Measurements from ENCODE around the gene RASL10A.
A peak's percentile ranks its signal among the peaks of the same experiment; 100 is the strongest.

RASL10A gene

DNA sequence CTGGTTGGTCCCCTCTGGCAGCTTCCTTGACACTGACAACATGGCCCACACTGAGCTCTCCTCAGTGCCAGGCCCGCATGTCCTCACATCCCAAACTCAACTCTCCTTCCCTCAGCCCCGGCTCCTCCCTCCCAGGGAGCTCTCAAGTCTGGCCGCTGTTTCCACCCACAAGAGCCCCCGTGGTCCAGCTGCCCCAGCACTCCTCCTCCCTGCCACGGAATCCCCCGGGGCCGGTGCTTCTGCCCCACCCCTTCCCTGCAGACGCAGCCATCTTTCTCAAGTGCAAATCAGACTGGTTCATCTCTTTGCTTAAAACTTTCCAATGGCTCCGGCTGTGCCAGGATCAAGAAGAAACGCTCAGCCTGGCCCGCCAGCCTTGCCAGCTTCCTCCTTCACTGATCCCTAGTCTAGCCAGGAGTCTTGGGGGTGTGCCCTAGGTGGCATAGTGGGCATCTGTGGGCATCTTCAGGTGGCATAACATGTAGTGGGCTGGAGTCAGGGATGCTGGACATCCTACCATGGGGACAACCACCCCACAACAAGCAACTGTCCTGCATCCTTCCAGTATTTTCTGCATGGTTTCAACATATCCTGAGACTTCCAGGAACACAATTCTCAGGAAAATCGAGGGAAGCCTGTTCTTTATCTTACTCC, 22.3 kb upstream of the RASL10A start:
- DNase-seq = no peak

DNA sequence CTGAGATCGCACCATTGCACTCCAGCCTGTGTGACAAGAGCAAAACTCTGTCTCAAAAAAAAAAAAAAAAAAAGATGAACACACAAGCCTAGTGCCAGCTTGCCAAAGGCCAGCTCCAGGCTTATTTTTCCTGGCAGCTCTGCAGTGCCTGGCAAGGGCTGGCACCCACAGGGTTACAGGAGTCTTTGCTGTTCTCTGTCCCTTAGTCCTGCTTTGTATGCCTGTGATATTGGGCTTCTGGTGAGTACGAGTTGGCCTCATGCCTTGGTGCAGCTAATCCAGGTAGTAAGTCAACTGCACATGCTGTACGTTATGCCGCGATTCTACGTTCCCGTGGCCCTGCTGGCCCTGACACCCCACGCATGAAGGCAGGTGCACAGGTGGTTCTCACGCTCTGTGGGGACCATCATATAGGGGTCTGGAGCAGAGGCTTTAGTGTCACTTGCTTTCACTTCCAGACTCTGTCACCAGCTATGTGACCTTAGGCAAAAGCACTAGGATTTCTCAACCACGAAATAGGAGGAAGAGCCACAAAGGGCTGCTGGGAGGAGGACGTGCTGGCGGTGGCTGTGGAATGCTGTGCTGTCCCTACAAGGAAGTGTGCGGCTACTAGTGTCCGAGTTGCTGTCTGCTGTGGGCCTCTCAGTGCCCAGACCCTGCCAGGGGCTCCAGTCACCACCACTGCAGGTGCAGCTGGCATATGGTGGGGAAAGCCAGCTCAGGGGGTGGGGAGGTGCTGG, 21.4 kb upstream of the RASL10A start:
- no peak for DNase-seq

DNA sequence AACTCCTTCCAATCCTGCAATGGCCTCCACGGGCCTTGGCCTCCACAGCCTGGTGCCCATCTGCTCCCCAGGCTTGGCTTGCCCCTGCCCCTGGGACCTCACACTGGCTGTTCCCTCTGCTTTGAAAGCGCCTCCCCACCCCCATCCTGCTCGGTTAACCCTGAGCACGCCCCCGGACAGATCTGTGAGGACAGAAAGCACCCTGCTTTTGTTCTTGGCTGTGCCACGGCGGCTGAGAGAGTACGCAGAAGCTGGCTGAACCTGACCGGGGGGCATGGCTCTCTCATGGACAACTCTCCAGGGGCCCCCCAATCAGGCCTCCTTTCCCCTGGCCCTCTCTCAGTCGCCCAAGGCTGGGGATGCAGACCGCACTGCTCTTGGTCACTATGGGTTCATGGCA, 20.2 kb upstream of the RASL10A start:
- no peak for DNase-seq

DNA sequence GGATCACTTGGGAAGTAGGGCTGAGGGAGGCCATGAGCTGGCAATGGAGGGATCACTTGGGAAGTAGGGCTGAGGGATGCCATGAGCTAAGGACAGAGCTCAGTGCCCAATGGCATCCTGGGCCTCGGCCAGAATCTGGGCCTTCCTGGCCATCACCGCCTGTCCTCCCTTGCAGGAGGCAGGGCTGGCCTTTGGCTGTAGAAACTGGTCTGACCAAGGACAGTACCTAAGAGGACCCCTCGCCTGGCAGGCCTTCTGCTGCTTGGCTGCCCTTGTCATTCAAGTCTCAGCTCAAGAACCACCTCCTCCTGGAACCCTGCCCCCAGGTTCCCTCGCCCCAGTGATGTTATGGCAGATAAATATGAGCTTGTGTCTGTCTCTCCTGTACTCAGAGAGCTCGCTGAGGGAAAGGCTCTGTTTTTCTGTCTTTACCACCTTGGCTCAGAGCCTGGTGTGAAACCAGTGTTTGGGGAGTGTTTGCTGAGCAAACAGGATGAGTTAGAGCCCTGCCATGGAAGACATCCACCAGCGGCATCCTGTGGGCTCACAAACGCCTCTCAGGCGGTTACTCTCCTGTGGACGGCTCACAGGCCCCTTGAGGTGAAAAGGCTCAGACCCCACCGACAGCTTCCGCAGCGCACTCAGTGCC, 19.3 kb upstream of the RASL10A start:
- no peak for DNase-seq

DNA sequence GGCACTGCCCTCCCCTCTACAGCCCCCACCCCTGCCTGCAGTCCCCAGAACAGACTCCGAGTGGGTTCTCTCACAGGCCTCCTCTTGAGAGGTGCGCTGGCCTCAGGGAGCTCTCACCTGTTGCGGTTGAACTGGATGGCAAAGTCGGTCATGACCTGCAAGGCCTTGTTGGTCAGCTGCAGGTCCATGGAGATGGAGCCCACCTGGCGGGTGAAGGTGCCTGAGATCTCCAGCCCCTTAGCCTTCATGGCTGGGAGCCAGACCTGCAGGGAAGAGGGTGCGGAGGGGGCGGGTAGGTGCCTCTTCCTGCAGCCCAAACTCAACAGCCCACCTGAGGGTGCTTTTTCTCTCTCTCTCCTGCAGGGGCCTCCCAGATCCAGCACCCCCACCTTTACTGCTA, 18.7 kb upstream of the RASL10A start:
- no peak for DNase-seq

DNA sequence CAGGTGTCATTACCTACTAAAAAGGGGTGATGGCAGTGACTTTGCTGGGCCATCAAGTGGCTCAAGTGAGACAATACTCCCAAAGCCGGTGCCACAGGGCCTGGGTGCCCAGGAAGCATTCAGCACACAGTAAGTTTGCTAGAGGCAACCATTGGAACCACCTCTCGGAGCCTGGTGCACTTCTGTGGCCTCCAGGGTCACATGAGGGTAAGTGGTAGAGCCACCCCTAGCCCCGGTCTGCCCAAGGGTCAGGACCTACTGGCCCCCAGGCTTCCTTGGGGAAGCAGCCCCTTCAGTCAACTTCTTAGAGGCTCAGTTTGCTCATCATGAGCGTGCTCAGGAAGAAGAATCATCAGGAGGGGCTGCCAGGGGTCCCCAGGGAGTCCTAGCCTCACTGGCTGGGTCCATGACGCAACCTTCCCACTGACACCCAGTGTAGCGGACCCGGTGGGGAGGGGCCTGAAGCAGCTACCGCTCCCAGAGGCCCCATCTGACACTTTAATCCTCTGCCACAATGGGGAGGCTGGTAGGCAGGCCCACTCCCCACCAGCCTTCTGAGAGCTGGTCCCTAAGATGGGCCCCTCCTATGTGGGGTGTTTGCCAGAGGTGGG, 17.5 kb upstream of the RASL10A start:
- no peak for DNase-seq

DNA sequence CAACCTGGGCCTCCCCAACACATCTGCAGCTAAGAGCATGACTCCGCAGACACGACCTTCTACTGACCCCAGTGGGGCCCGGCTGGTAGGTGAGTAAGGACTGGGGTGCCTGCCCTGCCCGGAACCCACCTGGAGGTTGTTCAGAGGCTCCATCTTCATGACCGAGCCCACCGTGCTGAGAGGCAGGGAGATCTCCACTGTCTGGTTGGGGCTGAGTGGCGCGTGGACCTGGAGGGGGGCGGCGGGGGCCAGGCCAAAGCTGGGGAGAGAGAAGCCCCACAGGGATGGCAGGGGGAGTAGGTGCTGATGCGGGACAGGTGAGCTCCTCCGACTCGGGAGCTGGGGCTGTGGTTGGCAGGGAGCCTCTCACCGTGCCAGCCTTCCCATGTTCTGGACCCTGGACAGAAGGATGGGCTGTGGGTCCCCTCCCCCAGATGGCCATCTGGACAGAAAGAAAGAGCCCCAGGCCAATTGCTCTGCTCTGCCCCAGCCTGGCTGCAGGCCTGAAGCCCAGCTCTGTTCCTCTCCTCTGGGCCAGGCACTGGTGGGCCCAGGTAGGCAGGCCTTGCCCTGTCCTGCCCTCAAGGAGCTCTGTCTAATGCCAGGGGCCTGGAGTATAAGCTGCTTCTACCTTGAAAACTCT, 16.3 kb upstream of the RASL10A start:
- DNase-seq = no peak

DNA sequence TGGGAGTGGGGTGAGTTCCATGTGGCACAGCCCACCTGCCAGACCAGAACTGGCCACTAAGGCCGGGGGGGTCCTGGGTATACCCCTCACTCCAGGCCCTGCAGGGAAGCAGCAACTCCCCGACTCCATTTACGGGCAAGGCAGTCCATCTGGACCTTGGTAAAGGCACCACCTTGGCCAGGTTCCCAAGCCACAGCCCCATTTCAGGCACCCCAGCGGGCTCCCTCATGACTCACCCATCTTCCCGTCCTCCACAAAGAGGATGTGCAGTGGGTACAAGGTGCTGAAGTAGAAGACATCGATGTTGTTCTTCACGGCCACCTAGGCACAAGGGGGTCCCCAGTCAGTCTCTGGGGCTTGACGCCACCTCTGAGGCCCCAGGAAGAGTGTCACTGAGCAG, 15.7 kb upstream of the RASL10A start:
- peak; percentile 72 for DNase-seq

DNA sequence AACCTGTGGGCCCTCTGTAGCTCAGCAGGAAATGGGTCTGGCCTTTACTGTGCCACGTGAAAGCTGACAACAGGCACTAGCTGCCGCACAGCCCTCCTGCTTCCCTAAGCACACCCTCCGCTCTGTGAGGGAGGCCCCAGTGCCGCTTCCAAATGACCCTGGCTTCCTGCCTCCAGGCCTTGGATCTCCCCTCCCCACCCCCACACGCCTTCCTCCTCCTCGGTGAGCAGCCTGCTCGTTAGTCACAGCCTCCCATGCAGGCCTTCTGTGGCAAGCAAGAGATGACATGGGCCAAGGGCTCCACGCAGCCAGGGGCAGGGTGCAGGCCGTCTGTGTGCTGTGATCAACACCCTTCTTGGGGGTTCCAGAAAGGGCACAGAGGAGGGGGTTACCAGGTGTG, 15.3 kb upstream of the RASL10A start:
- peak; percentile 91 for DNase-seq

DNA sequence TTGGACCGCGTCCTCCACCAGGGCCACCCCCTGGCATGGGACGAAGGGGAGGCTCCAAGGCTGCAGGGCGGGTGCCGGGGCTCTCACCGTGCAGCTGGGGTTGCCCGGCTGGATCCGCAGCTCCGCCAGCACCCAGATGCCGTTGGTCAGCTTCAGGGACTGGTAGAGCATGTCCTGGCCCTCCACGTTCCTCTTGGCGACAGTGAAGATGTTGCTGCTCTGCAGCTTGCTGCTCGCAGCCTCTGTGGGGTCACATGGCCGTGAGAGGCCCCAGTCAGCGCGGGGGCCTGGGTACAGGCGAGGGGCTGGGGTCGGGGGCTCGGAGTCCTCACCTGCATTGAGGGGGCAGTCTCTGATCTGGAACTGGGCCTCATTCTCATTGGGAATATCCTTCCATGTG, 14.8 kb upstream of the RASL10A start:
- no peak for DNase-seq

DNA sequence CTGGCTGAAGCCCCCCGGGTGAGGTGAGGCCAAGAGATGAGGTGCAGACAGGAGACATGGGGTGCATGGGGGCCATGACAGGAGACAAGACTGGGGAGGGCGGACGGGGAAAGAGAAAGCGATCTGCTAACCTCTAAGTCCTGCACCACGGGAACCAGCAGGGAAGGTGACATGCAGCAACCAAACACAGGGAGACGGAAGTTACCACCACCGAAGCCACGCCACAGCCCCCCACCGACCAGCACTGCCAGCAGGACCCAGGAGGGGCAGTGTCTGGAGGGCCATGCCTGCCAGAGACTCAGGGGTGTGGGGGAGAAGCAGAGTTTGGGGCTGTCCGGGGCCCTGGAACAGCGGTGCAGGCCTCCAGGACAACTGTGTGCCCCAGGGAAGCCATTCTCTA, 14.1 kb upstream of the RASL10A start:
- DNase-seq = no peak

DNA sequence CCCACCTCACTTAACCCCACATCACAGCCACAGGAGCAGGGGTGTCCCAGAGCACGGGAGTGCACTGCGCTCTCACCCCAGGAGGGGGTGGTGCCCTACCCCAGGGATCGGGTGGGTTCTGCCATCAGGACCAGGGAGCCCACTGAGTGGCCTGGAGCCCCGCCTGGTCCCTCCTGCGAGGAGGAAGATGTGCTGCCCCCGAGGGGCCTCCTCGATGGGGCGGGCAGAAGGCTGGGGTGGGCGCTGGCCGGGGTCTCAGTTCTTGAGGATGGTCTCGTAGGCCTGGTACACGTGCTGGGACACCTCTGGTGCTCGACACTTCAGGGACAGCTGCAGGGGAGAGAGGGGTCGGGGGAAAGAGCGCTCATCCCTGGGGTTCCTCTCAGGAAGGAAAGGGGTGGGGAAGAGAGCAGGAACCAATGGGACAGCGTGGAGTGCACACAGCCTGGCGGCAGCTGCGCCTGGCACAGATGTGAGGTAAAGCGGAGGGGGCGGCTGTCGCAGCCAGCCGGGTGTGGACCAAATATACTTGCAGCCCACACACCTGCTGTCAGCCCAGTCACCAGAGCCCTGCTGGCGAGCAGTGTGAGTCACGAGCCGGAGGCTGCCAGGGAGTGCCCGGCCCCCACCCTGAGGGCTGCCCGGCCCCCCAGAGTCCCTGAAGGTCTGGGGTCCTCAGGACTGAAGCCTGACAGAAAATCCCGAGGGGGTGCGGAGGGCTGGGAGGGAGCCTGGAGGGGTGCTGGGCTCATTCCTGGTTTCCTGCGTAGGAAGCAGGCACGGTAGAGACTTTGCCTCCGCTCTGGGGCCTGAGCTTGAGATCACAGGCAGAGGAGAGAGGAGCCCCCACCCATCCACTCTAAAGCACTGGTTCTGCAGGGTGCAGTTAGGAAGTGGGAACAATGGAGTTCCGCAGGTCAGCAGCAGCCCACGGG, 13.3 kb upstream of the RASL10A start:
- DNase-seq = no peak

DNA sequence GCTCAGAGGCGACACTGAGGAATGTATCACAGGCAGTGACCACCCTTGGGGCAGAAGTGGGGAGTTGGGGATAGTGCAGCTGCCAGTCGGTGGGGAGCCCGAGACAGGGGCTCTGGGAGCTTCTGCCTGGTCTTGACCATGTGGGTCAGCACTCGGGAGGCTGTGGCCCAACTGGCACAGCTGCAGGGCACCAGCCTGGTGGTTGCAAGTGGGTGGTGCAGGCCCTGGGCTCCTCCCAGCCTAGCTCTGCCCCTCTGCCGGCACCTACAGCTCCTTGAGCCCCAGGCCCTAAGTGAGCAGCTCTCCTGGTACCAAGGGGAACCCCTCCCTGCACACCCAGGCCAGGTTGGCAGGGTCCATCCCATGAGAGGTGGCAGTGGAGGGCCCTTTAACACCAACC, 12.6 kb upstream of the RASL10A start:
- DNase-seq = no peak

DNA sequence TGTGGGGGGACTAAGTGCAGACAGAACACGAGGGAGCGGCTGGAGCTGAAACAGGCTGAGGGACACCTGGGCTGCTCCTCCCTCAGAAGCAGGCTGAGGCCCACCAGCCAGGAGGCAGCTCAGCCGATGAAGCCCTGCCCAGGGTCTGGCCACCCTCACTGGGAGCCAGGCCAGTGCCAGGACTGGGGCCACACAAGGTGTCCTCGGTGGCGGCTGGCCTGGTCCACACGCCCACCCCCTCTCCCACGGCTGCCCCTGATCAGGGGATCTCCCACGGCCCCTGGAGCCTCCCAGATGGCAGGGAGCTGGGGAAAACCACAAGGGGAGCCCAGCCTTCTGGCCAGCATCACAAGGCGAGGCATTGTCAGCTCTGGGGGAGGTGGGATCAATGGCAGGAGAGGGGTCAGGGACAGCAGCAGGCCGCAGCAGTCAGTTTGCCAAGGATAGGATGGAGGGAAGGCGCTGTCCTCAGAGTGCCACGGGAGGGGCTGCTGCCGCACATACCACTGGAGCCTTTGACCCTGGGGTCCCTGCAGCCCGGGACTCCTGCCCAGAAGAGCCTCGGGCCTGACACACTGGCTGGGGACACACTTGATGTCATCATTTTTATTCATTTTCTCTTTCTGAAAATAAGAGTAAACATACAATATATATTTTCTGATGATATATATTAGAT, 11.7 kb upstream of the RASL10A start:
- DNase-seq = no peak

DNA sequence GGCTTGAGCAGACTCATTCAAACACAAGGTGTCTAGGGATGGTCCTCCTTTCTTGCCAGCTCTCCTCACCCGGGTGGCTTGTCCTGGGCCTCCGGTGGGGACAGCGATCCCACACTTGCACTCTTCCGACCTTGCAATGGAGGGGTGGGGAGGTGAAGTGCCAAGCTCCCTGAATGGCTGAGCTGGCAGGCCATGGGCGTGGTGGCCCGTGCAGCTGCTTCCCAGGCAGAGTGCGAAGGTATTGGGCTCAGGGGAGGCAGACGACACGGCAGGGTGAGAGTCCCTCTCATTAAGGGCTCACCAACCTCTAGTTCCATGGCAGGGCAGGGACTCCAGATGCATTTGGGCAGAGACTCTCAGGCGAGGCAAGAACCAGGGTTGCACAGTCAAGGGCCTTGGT, 11.0 kb upstream of the RASL10A start:
- no peak for DNase-seq

DNA sequence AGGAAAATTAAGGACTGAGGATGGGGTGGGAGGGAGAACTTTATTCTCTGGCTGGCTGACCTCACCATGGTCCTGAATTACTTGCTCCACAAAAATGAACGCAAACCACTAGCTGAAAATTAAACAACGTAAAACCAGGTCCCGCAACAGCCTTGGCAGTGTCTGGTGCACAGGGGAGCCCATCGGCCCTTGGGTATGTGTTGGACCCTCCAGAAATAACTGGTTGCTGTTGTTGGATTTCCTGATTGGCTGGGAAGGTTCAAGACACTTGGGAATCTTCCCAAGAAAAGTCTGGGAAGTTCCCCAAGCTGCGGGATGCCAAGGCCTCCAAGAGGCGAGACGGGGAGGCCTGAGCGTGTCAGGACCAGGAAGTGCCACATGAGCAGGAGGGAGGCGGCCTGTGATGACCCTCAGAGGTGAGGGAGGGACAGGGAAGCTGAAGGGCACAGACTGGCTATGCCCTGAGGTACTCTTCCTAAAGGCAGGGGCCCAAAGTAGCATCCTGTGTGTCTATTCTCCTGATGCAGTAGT, 10.4 kb upstream of the RASL10A start:
- no peak for DNase-seq

DNA sequence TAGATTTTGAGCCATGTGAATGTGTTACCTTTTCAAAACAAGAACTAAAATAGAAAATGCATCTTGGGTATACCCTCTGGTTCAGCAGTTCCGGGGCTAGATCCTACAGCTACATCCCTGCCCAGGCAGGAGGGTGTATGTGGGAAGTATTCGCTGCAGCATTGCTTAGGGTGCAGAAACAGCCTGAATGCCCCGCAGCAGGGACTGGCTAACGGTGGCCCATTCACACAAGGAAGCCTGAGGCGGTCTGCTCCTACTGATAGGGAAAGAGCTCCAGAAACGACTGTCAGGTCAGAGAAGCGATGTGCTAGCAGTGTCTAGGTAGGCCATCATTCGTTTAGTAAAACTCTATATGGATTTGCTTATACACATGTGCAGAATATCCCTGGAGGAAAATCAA, 9.9 kb upstream of the RASL10A start:
- DNase-seq = no peak

DNA sequence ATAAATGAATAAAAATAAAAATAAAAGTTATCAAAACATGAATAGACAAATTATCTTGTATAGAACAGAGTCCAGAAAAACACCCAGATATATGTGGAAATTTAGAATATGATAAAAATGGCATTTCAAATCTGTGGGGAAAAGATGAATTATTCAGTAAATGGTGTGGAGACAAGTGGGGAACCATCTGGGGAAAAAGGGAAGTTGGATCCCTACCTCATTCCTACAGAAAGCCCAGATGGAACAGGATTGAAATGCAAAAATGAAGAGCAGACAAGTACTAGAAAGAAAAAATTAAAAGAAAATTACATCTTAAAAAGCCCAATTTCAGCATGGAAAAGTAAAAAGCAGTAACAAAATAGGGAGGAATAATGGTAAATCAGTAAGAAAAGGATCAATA, 8.1 kb upstream of the RASL10A start:
- no peak for DNase-seq

DNA sequence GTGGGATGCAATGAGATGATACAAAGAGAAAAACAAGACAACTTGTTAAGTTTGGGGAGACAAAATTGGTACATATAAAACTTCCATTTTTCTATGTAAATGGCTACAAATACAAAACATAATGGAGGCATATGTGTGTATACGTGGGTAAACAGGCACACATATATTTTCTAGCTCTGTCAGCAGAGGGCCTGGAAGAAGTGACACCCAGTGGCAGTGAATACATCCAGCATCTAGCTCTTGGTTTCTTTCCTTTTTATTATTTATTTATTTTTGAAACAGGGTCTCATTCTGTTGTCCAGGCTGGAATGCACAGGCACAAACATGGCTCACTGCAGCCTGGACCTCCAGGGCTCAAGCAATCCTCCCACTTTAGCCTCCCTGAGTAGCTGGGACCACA, 5.0 kb upstream of the RASL10A start:
- no peak for DNase-seq

DNA sequence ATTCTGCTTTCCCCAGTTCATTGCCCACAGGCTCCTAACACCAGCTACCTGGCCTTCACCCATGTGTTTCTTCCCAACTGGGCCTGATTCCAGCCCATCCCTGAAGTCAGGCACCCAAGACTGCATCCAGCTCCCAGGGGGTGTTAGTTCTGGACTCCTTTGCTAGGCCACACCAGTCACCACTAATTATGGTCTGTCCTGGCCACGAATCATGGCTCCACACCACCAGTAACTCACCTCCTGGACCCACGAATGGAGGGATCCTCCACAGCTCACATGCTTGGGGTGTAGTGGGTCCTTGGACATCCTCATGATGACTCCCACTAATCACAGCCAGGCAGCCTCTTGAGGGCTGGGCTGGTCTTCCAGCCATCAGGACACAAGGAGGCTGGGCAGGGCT, 3.6 kb upstream of the RASL10A start:
- DNase-seq = no peak

DNA sequence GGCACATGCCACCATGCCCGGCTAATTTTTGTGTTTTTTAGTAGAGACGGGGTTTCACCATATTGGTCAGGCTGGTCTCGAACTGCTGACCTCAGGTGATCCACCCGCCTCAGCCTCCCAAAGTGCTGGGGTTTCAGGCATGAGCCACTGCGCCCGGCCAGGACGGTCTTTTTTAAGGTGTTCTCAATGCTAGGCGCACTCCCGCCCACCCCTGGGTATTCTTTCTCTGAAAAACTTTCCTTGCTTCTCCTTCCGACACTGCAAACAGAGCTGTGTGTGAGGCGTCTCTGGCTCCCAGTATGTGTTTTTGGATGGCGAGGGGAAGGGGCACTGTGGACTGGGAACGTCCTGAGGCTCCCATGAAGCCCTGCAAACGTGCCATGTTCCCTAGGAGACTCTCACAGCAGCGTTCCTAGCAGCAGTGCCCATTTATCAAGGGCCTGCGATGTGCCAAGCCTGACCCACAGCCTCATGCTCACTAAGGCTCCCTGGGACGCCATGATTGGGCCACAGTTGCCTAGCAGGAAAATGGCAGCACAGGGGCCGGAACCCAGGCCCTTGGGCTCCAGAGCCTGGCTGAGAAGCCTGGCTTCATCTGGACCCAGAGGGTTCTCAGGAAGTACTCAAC, 2.4 kb upstream of the RASL10A start:
- no peak for DNase-seq
